HG02571 (cell line): ENCODE measurements around the gene KDELR1.
"Not testable (repeated sequence)": the region's sequence is repeated elsewhere in the genome, so short reads cannot be mapped to it uniquely, and the experiment has no call there.

Experiments
- ATAC-seq: cut with Tn5 transposase; IDR thresholded peaks from one replicate; pipeline ENCODE4 v1.9.1; 2021; ENCODE audit warnings: mild to moderate bottlenecking, moderate library complexity; ENCODE audit not compliant: unreplicated experiment

KDELR1 gene

GRCh38 chr19:48372904-48373303 is 18.4 kb downstream of the KDELR1 start:
- no peak for ATAC-seq

- ATAC-seq: not testable (repeated sequence)
Observed at GRCh38 chr19:48371771-48372170, 19.6 kb downstream of the KDELR1 start.

GRCh38 chr19:48371367-48371766 is 20.0 kb downstream of the KDELR1 start:
- no peak for ATAC-seq

- no peak for ATAC-seq
Observed at GRCh38 chr19:48370955-48371354, 20.4 kb downstream of the KDELR1 start.

- ATAC-seq: no peak
Observed at GRCh38 chr19:48368936-48369335, 22.4 kb downstream of the KDELR1 start.

GRCh38 chr19:48367855-48368254 is 23.5 kb downstream of the KDELR1 start:
- ATAC-seq: no peak

- no peak for ATAC-seq
Observed at GRCh38 chr19:48365602-48366001, 25.7 kb downstream of the KDELR1 start.

GRCh38 chr19:48364598-48365348 is 26.6 kb downstream of the KDELR1 start:
- no peak for ATAC-seq

- peak; percentile 83 for ATAC-seq
Observed at GRCh38 chr19:48363810-48364597, 27.3 kb downstream of the KDELR1 start, which contains the start of the genes SYNGR4 and TMEM143. Gene SYNGR4 (plus strand): TSS chr19:48364367. CDS start chr19:48365843, 1,476 bp downstream. Gene TMEM143 (minus strand): TSS chr19:48363940. CDS start chr19:48363920, 20 bp downstream.

GRCh38 chr19:48363500-48363809 is 27.9 kb downstream of the KDELR1 start:
- peak; percentile 3 for ATAC-seq

GRCh38 chr19:48362716-48363499 is 28.4 kb downstream of the KDELR1 start:
- ATAC-seq: peak; percentile 41

- no peak for ATAC-seq
Observed at GRCh38 chr19:48361912-48362311, 29.4 kb downstream of the KDELR1 start.

GRCh38 chr19:48359123-48359522 is 32.2 kb downstream of the KDELR1 start:
- ATAC-seq: no peak

- no peak for ATAC-seq
Observed at GRCh38 chr19:48355365-48355954, 35.9 kb downstream of the KDELR1 start.

- no peak for ATAC-seq
Observed at GRCh38 chr19:48354332-48354992, 36.9 kb downstream of the KDELR1 start.

GRCh38 chr19:48353677-48354076 is 37.7 kb downstream of the KDELR1 start:
- no peak for ATAC-seq

GRCh38 chr19:48351341-48351752 is 40.0 kb downstream of the KDELR1 start:
- ATAC-seq: no peak

GRCh38 chr19:48350856-48351255 is 40.5 kb downstream of the KDELR1 start:
- ATAC-seq: no peak

- ATAC-seq: no peak
Observed at GRCh38 chr19:48348737-48349136, 42.6 kb downstream of the KDELR1 start.

- ATAC-seq: no peak
Observed at GRCh38 chr19:48348045-48348444, 43.3 kb downstream of the KDELR1 start.
